ENCODE results near the gene RASD2. TPM values are rescaled to one million over a fixed set of nuclear protein-coding genes. Genes with fewer than 3 reads are reported as not detected.
"Not testable (repeated sequence)": the region's sequence is repeated elsewhere in the genome, so short reads cannot be mapped to it uniquely, and the experiment has no call there.

Gene RASD2
- total RNA-seq, 1 donor from 2014 or later, result 0.16 TPM

DNA sequence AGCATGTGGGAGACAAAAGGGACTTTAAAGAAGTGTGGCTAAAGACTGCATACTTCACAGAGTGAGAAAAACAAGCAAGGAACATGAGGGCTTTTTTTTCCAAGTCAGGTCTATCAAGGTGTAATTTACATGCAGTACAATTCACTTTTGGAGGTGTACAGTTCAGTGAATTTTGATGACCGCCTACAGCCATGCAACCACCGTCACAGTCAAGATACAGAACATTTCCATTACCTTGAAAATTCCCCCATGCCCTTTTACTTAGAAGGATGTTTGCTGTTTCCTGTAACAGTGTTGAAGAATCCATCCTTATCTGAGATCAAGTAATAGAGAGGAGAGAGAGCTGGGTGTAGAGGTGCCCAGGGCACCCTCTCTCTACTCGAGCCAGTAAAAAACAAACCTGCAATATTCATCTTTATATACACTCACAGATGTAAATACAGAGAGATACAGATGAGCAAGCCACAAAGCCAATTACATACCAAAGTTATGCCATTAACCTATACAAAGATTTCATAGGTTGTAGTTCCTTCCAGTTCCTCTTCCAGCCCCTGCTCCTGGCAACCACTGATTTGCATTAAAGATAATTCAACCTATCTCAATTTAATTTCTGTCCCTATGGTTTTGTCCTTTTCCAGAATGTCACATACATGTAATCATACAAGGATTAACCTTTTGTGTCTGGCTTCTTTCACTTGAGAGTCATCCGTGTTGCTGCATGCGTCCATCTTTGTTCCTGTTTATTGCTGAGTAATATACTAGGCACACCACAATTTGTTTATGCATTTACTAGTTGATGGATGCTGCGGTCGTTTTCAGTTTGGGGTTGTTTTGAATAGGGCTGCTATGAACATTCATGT lies 35.0 kb upstream of the RASD2 start:
- Mint-ChIP-seq H3K27me3 (ENCODE audit: low read depth, unreplicated experiment) (peaks cover 14% of the 10 kb centered on the region), H3K36me3 (ENCODE audit: low read depth, unreplicated experiment) (no peaks in the 10 kb centered on the region), H3K9me3 (ENCODE audit: unreplicated experiment) (no peaks in the 10 kb centered on the region), H3K27ac (ENCODE audit: unreplicated experiment) (no peak overlapping the region), H3K4me1 (ENCODE audit: low read depth, unreplicated experiment) (no peaks in the 10 kb centered on the region), H3K4me3 (ENCODE audit: unreplicated experiment) (no peak overlapping the region)
- Histone ChIP-seq H3K4me3 (ENCODE audit: insufficient read depth, low read depth, low read length) (no peak overlapping the region), H3K36me3 (ENCODE audit: insufficient read depth, low read length) (no peaks in the 10 kb centered on the region), H3K4me2 (ENCODE audit: low read length) (no peak overlapping the region), H3K4me1 (ENCODE audit: insufficient read depth, low read length) (peaks cover 4% of the 10 kb centered on the region), H3K27me3 (ENCODE audit: insufficient read depth, low read length) (peaks cover 19% of the 10 kb centered on the region), H2AFZ (ENCODE audit: low read depth, low read length) (no peak overlapping the region), H3K79me2 (ENCODE audit: insufficient read depth, low read length) (no peaks in the 10 kb centered on the region), H4K20me1 (ENCODE audit: insufficient read depth, low read length) (no peaks in the 10 kb centered on the region), H3K9me3 (ENCODE audit: insufficient read depth, low read depth, low read length) (no peaks in the 10 kb centered on the region), H3K27ac (ENCODE audit: low read depth, low read length) (no peak overlapping the region), H3K9ac (ENCODE audit: low read length) (no peak overlapping the region)
- FAIRE-seq (no peak), DNase-seq (ENCODE audit: low read depth) (no peak)
- TF ChIP-seq, protein P1, sequence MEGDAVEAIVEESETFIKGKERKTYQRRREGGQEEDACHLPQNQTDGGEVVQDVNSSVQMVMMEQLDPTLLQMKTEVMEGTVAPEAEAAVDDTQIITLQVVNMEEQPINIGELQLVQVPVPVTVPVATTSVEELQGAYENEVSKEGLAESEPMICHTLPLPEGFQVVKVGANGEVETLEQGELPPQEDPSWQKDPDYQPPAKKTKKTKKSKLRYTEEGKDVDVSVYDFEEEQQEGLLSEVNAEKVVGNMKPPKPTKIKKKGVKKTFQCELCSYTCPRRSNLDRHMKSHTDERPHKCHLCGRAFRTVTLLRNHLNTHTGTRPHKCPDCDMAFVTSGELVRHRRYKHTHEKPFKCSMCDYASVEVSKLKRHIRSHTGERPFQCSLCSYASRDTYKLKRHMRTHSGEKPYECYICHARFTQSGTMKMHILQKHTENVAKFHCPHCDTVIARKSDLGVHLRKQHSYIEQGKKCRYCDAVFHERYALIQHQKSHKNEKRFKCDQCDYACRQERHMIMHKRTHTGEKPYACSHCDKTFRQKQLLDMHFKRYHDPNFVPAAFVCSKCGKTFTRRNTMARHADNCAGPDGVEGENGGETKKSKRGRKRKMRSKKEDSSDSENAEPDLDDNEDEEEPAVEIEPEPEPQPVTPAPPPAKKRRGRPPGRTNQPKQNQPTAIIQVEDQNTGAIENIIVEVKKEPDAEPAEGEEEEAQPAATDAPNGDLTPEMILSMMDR (IDR thresholded peaks at IDR 0.05; ENCODE audit: insufficient read depth, low read depth, low read length), result no peak
- no peak for TF ChIP-seq EZH2 (IDR thresholded peaks at IDR 0.05; ENCODE audit: insufficient read depth, low read length)

DNA sequence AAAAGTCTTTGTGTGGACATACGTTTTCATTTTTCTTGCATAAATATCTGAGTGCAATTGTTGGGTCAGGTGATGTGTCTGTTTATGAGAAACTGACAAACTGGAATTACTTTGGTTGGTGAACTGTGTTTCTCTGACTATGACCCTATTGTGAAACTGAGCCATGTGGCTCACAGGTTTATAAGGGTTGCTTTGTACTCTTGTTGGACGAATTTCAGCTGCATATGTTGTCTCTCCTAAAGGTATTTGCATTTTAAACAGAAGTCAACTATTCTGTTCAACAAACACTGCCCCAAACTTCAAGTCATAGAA lies 34.4 kb upstream of the RASD2 start:
- Histone ChIP-seq H3K27ac (ENCODE audit: low read depth, low read length) (no peak overlapping the region), H2AFZ (ENCODE audit: low read depth, low read length) (no peak overlapping the region), H3K36me3 (ENCODE audit: insufficient read depth, low read length) (no peaks in the 10 kb centered on the region), H3K27me3 (ENCODE audit: insufficient read depth, low read length) (peaks cover 19% of the 10 kb centered on the region), H3K4me2 (ENCODE audit: low read length) (no peak overlapping the region), H3K4me1 (ENCODE audit: insufficient read depth, low read length) (peaks cover 4% of the 10 kb centered on the region), H3K79me2 (ENCODE audit: insufficient read depth, low read length) (no peaks in the 10 kb centered on the region), H3K9ac (ENCODE audit: low read length) (no peak overlapping the region), H3K9me3 (ENCODE audit: insufficient read depth, low read depth, low read length) (no peaks in the 10 kb centered on the region), H3K4me3 (ENCODE audit: insufficient read depth, low read depth, low read length) (no peak overlapping the region), H4K20me1 (ENCODE audit: insufficient read depth, low read length) (no peaks in the 10 kb centered on the region)
- no peaks in the 10 kb centered on the region for H3K4me1 Mint-ChIP-seq (ENCODE audit: low read depth, unreplicated experiment)
- no peak overlapping the region for H3K4me3 Mint-ChIP-seq (ENCODE audit: unreplicated experiment)
- DNase-seq (ENCODE audit: low read depth), result no peak
- peak; percentile 26 for FAIRE-seq
- no peaks in the 10 kb centered on the region for H3K9me3 Mint-ChIP-seq (ENCODE audit: unreplicated experiment)
- H3K36me3 Mint-ChIP-seq (ENCODE audit: low read depth, unreplicated experiment), result no peaks in the 10 kb centered on the region
- TF ChIP-seq, protein P1 (IDR thresholded peaks at IDR 0.05; ENCODE audit: insufficient read depth, low read depth, low read length), result no peak
- no peak for TF ChIP-seq EZH2 (IDR thresholded peaks at IDR 0.05; ENCODE audit: insufficient read depth, low read length)
- H3K27me3 Mint-ChIP-seq (ENCODE audit: low read depth, unreplicated experiment), result peaks cover 14% of the 10 kb centered on the region
- H3K27ac Mint-ChIP-seq (ENCODE audit: unreplicated experiment), result no peak overlapping the region

DNA sequence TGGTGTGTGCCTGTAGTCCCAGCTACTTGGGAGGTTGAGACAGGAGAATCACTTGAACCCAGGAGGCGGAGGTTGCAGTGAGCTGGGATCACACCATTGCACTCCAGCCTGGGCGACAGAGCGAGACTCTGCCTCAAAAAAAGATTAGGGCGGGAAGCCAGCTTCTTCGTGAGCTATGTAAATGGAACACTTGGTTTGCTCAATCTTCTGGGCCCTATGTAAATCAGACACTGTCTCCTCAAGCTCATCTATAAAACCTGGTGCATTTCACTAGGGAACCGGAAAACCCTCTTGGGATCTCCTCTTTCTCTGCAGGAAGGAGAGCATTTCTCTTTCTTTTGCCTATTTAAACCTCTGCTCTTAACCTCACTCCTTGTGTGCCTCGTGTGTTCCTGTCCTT lies 32.8 kb upstream of the RASD2 start:
- not testable (repeated sequence) for H4K20me1 ChIP-seq (ENCODE audit: insufficient read depth, low read length); H3K4me1 ChIP-seq (ENCODE audit: insufficient read depth, low read length); H3K27ac Mint-ChIP-seq (ENCODE audit: unreplicated experiment); H3K79me2 ChIP-seq (ENCODE audit: insufficient read depth, low read length); H2AFZ ChIP-seq (ENCODE audit: low read depth, low read length); H3K9me3 ChIP-seq (ENCODE audit: insufficient read depth, low read depth, low read length); H3K4me1 Mint-ChIP-seq (ENCODE audit: low read depth, unreplicated experiment); H3K36me3 ChIP-seq (ENCODE audit: insufficient read depth, low read length); H3K4me3 Mint-ChIP-seq (ENCODE audit: unreplicated experiment); H3K4me3 ChIP-seq (ENCODE audit: insufficient read depth, low read depth, low read length); H3K4me2 ChIP-seq (ENCODE audit: low read length); H3K9ac ChIP-seq (ENCODE audit: low read length); H3K27ac ChIP-seq (ENCODE audit: low read depth, low read length); FAIRE-seq; DNase-seq (ENCODE audit: low read depth); H3K36me3 Mint-ChIP-seq (ENCODE audit: low read depth, unreplicated experiment); H3K9me3 Mint-ChIP-seq (ENCODE audit: unreplicated experiment)
- peaks cover 21% of the 10 kb centered on the region for H3K27me3 Mint-ChIP-seq (ENCODE audit: low read depth, unreplicated experiment)
- peaks cover 19% of the 10 kb centered on the region for H3K27me3 ChIP-seq (ENCODE audit: insufficient read depth, low read length)

Data from astrocyte (in vitro differentiated cells and primary cell).